ENCODE results near the gene CDK5.

CDK5 gene

DNA sequence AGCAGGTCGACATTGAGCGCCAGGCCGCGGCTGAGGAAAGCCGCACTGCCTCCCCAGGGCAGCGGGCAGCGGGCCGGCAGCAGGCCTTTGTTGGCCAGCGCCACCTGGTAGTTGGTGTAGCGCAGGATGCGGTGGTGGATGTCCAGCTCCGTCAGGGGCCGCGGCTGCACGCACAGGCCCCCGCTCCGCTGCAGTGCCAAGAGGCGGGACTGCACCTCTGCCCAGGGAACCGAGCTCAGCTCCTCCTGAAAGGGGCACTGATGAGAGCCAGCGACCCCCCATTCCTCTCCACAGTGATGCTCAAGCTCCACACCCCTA is 38.6 kb downstream of the CDK5 start:
- Histone ChIP-seq H3K79me2 (ENCODE audit: control insufficient read depth, insufficient read depth, low read length, poor library complexity) (no peaks in the 10 kb centered on the region), H3K18ac (ENCODE audit: low read length) (no peak overlapping the region), H3K4me2 (ENCODE audit: low read length) (peak overlapping the region; percentile 59), H3K27ac (ENCODE audit: low read depth, low read length) (no peak overlapping the region), H3K4me3 (ENCODE audit: low read depth, low read length) (peak overlapping the region; percentile 18), H2AFZ (ENCODE audit: insufficient read depth, low read length, poor library complexity) (no peak overlapping the region), H2BK120ac (ENCODE audit: insufficient read depth, low read length, poor library complexity) (no peak overlapping the region), H4K8ac (ENCODE audit: low read depth, low read length) (no peak overlapping the region), H2BK5ac (ENCODE audit: low read depth, low read length, poor library complexity) (no peak overlapping the region), H3K23ac (ENCODE audit: low read length) (no peak overlapping the region), H3K4me1 (ENCODE audit: control insufficient read depth in 1 of 2, insufficient read depth in 2 of 2, low read length in 2 of 2) (peaks cover 19 to 25% of the 10 kb centered on the region in 2 experiments), H2AK5ac (ENCODE audit: low read length) (peak overlapping the region; percentile 32), H3K9me3 (ENCODE audit: insufficient read depth, low read depth, low read length) (no peaks in the 10 kb centered on the region), H3K14ac (ENCODE audit: low read length) (no peak overlapping the region), H2BK12ac (ENCODE audit: low read length) (peak overlapping the region; percentile 17), H3K27me3 (ENCODE audit: insufficient read depth, low read length) (peaks cover 15% of the 10 kb centered on the region), H3K4ac (ENCODE audit: low read depth, low read length) (no peak overlapping the region), H4K91ac (ENCODE audit: low read depth, low read length) (no peak overlapping the region), H3K36me3 (ENCODE audit: control insufficient read depth in 1 of 2, insufficient read depth in 2 of 2, low read length in 2 of 2) (no peaks in the 10 kb centered on the region), H3K79me1 (ENCODE audit: low read length) (peaks cover 5% of the 10 kb centered on the region), H4K12ac (ENCODE audit: low read depth, low read length) (no peak overlapping the region), H3K9ac (ENCODE audit: low read length) (no peak overlapping the region)
- DNase-seq: no peak
- WGBS (ENCODE audit: extremely low coverage, insufficient coverage, insufficient read length): no CpG with 5 or more reads among the region's 20 CpGs

DNA sequence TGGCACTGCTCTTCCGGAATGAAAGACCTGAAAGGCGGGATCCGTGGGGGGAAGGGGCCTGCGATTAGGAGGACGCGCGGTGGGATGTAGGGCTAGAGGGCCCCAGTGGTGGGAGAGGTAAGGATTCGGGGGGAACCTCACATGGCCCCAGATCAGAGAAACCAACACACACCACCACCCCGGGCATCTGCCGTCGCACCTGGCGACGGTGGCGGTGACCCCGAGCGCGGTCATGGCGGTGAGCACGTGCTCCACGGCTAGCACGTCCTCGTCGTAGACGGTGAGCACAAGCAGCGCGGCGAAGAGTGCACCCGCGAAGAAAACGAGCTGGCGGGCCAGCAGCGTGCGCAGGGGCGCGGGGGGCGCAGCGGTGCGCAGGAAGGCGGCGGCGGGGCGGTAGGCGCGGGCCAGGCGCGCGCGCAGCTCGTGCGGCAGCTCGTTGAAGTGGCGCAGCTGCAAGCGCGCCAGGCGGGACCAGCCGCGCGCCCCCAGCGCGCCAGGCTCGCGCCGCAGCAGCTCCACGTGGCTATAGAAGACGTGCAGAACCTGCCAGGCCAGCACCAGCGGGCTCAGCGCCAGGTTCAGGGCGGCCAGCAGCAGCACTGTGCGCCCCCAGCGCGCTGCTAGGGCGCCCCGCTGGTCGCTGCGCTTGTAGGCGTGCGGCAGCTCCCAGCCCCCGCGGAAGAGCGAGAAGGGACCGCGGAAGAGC is 39.1 kb downstream of the CDK5 start:
- peaks cover 15% of the 10 kb centered on the region for H3K27me3 ChIP-seq (ENCODE audit: insufficient read depth, low read length)
- no peak overlapping the region for H3K23ac ChIP-seq (ENCODE audit: low read length)
- no peak overlapping the region for H2BK12ac ChIP-seq (ENCODE audit: low read length)
- H2BK120ac ChIP-seq (ENCODE audit: insufficient read depth, low read length, poor library complexity): no peak overlapping the region
- no peaks in the 10 kb centered on the region for H3K36me3 ChIP-seq (ENCODE audit: control insufficient read depth in 1 of 2, insufficient read depth in 2 of 2, low read length in 2 of 2)
- H3K4me2 ChIP-seq (ENCODE audit: low read length): peak overlapping the region; percentile 59
- DNase-seq: no peak
- H3K4me1 ChIP-seq (ENCODE audit: control insufficient read depth in 1 of 2, insufficient read depth in 2 of 2, low read length in 2 of 2): peaks cover 23 to 30% of the 10 kb centered on the region in 2 experiments
- H3K79me1 ChIP-seq (ENCODE audit: low read length): peaks cover 5% of the 10 kb centered on the region
- no peak overlapping the region for H3K18ac ChIP-seq (ENCODE audit: low read length)
- H2AK5ac ChIP-seq (ENCODE audit: low read length): no peak overlapping the region
- no peak overlapping the region for H3K4ac ChIP-seq (ENCODE audit: low read depth, low read length)
- H3K14ac ChIP-seq (ENCODE audit: low read length): no peak overlapping the region
- no peak overlapping the region for H3K9ac ChIP-seq (ENCODE audit: low read length)
- H3K9me3 ChIP-seq (ENCODE audit: insufficient read depth, low read depth, low read length): peaks cover 3% of the 10 kb centered on the region
- peak overlapping the region; percentile 18 for H3K4me3 ChIP-seq (ENCODE audit: low read depth, low read length)
- no peaks in the 10 kb centered on the region for H3K79me2 ChIP-seq (ENCODE audit: control insufficient read depth, insufficient read depth, low read length, poor library complexity)
- H4K91ac ChIP-seq (ENCODE audit: low read depth, low read length): peak overlapping the region; percentile 4
- H4K8ac ChIP-seq (ENCODE audit: low read depth, low read length): peak overlapping the region; percentile 8
- H4K12ac ChIP-seq (ENCODE audit: low read depth, low read length): no peak overlapping the region
- H2AFZ ChIP-seq (ENCODE audit: insufficient read depth, low read length, poor library complexity): peak overlapping the region; percentile 8
- no peak overlapping the region for H2BK5ac ChIP-seq (ENCODE audit: low read depth, low read length, poor library complexity)
- WGBS (ENCODE audit: extremely low coverage, insufficient coverage, insufficient read length): no CpG with 5 or more reads among the region's 82 CpGs
- no peak overlapping the region for H3K27ac ChIP-seq (ENCODE audit: low read depth, low read length)

DNA sequence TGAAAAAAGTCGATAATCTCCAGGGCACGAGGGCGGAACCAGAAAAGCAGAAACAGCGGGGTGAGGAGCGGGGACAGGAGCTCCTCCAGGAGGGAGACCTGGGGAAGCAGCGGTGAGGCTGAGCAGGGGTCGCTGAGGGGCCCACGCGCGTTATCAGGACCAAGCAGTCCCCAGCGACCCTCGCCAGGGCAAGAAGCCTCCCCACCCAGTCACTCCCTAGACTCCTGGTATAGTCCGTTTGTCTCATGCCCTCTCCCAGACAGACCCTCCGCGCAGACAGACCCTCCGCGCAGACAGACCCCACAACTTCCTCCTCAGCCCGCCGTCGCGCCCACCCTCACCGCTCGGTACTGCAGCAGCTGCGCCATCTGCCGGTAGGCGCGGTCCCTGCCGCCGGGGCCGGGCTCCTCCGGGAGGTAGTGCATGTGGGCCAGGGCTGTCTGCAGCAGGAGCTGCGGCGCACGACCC is 39.7 kb downstream of the CDK5 start:
- whole genome bisulfite sequencing (ENCODE audit: extremely low coverage, insufficient coverage, insufficient read length): no CpG with 5 or more reads among the region's 34 CpGs
- no peak overlapping the region for H3K23ac ChIP-seq (ENCODE audit: low read length)

DNA sequence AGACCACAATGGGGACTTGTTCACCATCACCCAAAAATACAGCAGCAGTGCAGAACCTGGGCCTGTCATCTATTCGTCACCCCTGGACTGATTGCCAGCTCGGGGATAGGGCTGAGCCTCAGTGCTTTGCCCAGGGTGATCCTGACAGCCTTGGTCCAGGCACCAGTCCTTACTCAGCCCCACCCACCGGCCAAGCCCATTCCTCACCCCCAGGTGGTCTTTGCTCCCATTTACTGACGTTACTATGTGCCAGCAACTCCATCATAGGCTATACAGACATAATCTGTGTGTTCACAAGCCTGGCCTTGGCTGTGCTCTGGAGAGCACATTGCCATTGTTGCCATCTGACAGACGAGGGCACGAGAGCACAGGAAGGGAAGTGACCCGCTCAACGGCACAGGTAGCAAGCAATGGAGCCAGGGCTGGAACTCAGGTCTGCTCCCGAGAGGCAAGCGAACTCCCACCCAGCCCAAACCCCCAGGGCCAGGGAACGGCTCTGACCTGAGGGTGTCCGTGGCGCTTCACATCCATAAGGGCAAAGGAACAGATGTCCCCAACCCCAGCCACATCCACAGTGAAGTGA is 40.2 kb downstream of the CDK5 start:
- no peak overlapping the region for H4K12ac ChIP-seq (ENCODE audit: low read depth, low read length)
- peaks cover 8% of the 10 kb centered on the region for H3K79me1 ChIP-seq (ENCODE audit: low read length)
- WGBS (ENCODE audit: extremely low coverage, insufficient coverage, insufficient read length): no CpG with 5 or more reads among the region's 13 CpGs
- H3K9me3 ChIP-seq (ENCODE audit: insufficient read depth, low read depth, low read length): peaks cover 4% of the 10 kb centered on the region
- no peak overlapping the region for H2AK5ac ChIP-seq (ENCODE audit: low read length)
- peaks cover 15% of the 10 kb centered on the region for H3K27me3 ChIP-seq (ENCODE audit: insufficient read depth, low read length)
- H2BK5ac ChIP-seq (ENCODE audit: low read depth, low read length, poor library complexity): no peak overlapping the region
- no peak for DNase-seq
- peak overlapping the region; percentile 17 for H2BK12ac ChIP-seq (ENCODE audit: low read length)
- no peak overlapping the region for H2BK120ac ChIP-seq (ENCODE audit: insufficient read depth, low read length, poor library complexity)
- H3K14ac ChIP-seq (ENCODE audit: low read length): no peak overlapping the region
- no peak overlapping the region for H3K4me2 ChIP-seq (ENCODE audit: low read length)
- H2AFZ ChIP-seq (ENCODE audit: insufficient read depth, low read length, poor library complexity): no peak overlapping the region
- no peak overlapping the region for H3K9ac ChIP-seq (ENCODE audit: low read length)
- no peaks in the 10 kb centered on the region for H3K79me2 ChIP-seq (ENCODE audit: control insufficient read depth, insufficient read depth, low read length, poor library complexity)
- peaks cover 29 to 35% of the 10 kb centered on the region in 2 experiments for H3K4me1 ChIP-seq (ENCODE audit: control insufficient read depth in 1 of 2, insufficient read depth in 2 of 2, low read length in 2 of 2)
- H3K36me3 ChIP-seq (ENCODE audit: control insufficient read depth in 1 of 2, insufficient read depth in 2 of 2, low read length in 2 of 2): no peaks in the 10 kb centered on the region
- H3K4ac ChIP-seq (ENCODE audit: low read depth, low read length): no peak overlapping the region
- H3K18ac ChIP-seq (ENCODE audit: low read length): no peak overlapping the region
- no peak overlapping the region for H4K8ac ChIP-seq (ENCODE audit: low read depth, low read length)
- no peak overlapping the region for H3K27ac ChIP-seq (ENCODE audit: low read depth, low read length)
- H3K23ac ChIP-seq (ENCODE audit: low read length): no peak overlapping the region
- H3K4me3 ChIP-seq (ENCODE audit: low read depth, low read length): no peak overlapping the region
- no peak overlapping the region for H4K91ac ChIP-seq (ENCODE audit: low read depth, low read length)

More for the DNA sequence above, 39.7 kb downstream of the CDK5 start:
- H3K36me3 ChIP-seq (ENCODE audit: control insufficient read depth in 1 of 2, insufficient read depth in 2 of 2, low read length in 2 of 2): no peaks in the 10 kb centered on the region
- H3K79me1 ChIP-seq (ENCODE audit: low read length): peaks cover 7% of the 10 kb centered on the region
- no peak overlapping the region for H3K9ac ChIP-seq (ENCODE audit: low read length)
- peak overlapping the region; percentile 59 for H3K4me2 ChIP-seq (ENCODE audit: low read length)
- H4K91ac ChIP-seq (ENCODE audit: low read depth, low read length): no peak overlapping the region
- no peak overlapping the region for H3K18ac ChIP-seq (ENCODE audit: low read length)
- H3K4me1 ChIP-seq (ENCODE audit: control insufficient read depth in 1 of 2, insufficient read depth in 2 of 2, low read length in 2 of 2): peaks cover 27 to 34% of the 10 kb centered on the region in 2 experiments
- no peak overlapping the region for H4K12ac ChIP-seq (ENCODE audit: low read depth, low read length)
- H2BK12ac ChIP-seq (ENCODE audit: low read length): peak overlapping the region; percentile 17
- H2BK120ac ChIP-seq (ENCODE audit: insufficient read depth, low read length, poor library complexity): peak overlapping the region; percentile 21
- H3K14ac ChIP-seq (ENCODE audit: low read length): no peak overlapping the region
- peaks cover 4% of the 10 kb centered on the region for H3K9me3 ChIP-seq (ENCODE audit: insufficient read depth, low read depth, low read length)
- no peaks in the 10 kb centered on the region for H3K79me2 ChIP-seq (ENCODE audit: control insufficient read depth, insufficient read depth, low read length, poor library complexity)
- H2AFZ ChIP-seq (ENCODE audit: insufficient read depth, low read length, poor library complexity): no peak overlapping the region
- no peak overlapping the region for H2BK5ac ChIP-seq (ENCODE audit: low read depth, low read length, poor library complexity)
- H3K4me3 ChIP-seq (ENCODE audit: low read depth, low read length): no peak overlapping the region
- peak overlapping the region; percentile 38 for H4K8ac ChIP-seq (ENCODE audit: low read depth, low read length)
- H2AK5ac ChIP-seq (ENCODE audit: low read length): no peak overlapping the region
- DNase-seq: peak; percentile 23 to 56
- peaks cover 15% of the 10 kb centered on the region for H3K27me3 ChIP-seq (ENCODE audit: insufficient read depth, low read length)
- H3K4ac ChIP-seq (ENCODE audit: low read depth, low read length): no peak overlapping the region
- no peak overlapping the region for H3K27ac ChIP-seq (ENCODE audit: low read depth, low read length)
